Retinal pigment epithelial cell (primary cell): ENCODE measurements around the gene SLC26A3.

ENCODE experiments used
- DNase-seq: peaks from one replicate; pipeline ENCODE4 v3.0.0-alpha.2; 2010; ENCODE audit warnings: low read depth
- H3K4me3 ChIP-seq: 2 replicates; pipeline ENCODE4 v1.5.1; 2011; ENCODE audit warnings: mild to moderate bottlenecking, low read length, control low read depth, moderate library complexity
- TF ChIP-seq, protein P1 (sequence below): conservative IDR thresholded peaks from 2 replicates; pipeline ENCODE4 v1.5.1; 2011; ENCODE audit warnings: low read depth, low read length, control low read depth, inconsistent platforms

The SLC26A3 gene

DNA sequence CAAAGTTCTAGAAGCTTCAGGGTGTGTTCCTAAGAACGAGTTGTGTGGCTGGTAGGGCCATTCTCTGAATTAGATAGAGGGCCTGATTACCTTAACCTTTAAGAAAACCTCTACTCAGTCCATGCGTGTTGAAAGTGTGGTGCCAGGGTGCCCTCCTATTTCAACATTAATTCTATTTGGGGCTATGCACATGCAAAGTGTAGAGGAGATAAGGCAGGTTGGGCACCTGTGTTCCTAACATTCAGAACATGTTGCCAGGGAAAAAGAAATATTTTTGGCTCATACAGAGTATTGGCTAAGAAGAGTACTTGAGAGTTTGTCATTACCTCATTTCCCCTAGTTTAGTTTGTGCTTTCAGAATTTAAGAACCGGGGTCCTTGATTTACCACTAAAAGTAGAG lies 20.6 kb downstream of the SLC26A3 start:
- no peak overlapping the region for H3K4me3 ChIP-seq
- no peak for DNase-seq
- TF ChIP-seq, protein P1, sequence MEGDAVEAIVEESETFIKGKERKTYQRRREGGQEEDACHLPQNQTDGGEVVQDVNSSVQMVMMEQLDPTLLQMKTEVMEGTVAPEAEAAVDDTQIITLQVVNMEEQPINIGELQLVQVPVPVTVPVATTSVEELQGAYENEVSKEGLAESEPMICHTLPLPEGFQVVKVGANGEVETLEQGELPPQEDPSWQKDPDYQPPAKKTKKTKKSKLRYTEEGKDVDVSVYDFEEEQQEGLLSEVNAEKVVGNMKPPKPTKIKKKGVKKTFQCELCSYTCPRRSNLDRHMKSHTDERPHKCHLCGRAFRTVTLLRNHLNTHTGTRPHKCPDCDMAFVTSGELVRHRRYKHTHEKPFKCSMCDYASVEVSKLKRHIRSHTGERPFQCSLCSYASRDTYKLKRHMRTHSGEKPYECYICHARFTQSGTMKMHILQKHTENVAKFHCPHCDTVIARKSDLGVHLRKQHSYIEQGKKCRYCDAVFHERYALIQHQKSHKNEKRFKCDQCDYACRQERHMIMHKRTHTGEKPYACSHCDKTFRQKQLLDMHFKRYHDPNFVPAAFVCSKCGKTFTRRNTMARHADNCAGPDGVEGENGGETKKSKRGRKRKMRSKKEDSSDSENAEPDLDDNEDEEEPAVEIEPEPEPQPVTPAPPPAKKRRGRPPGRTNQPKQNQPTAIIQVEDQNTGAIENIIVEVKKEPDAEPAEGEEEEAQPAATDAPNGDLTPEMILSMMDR: no peak

DNA sequence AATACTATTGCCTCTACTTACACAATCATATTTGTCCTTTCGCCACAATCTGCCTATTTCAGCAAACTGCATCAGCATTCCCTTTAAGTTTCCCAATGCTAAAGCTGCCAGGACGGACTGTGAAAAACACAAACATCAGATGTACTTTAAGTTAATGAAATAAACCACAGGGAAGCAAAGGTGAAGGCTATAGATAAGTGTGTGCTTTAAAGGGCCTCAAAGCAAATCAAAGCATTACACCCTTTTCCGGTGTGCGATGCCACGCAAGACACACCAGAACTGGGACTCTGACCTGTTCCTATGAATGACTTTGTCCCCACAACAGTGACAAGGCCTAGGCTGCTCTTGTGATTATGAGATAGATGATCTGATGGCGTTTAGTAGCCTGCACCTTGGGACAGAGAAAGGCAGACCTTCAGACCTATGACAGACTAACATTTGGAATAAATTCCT lies 23.4 kb downstream of the SLC26A3 start:
- no peak for DNase-seq
- TF ChIP-seq, protein P1: no peak
- no peak overlapping the region for H3K4me3 ChIP-seq

DNA sequence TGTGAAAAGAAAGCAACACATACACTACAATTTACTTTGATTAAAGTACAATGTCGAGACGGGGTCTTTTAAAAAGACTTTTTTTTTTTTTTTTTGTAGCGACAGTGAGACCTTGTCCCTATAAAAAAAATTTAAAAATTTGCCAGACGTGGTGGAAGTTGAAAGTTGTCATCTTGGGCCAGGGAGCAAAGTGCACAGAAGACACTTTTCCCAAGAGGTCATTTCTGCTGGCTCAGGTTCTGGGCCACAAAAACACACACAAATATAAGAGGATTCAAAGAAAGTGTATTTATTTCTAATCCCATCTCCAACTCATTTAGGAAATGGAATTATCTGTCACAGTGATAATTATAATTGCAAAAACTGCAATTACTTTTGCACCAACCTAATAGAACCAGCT lies 24.7 kb downstream of the SLC26A3 start:
- no peak for DNase-seq
- H3K4me3 ChIP-seq: no peak overlapping the region
- TF ChIP-seq, protein P1: no peak

DNA sequence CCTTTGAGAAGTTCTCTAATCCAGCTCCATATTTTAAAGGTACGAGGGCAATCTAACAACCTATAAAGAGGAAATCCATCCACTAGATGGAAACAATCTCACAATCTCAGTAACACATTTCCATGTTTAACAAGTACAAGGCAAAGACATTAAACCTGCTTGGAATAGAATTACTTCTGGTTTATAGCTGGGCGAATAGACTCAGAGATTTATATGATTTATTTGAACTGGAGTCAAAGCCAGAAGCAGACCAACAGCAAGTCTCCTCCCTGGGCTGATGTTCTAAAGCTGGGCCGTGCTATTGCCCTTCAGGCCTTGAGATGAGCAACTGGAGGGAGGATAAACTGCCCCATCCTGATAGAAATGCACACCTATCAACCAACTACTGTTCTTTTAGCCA lies 25.3 kb downstream of the SLC26A3 start:
- TF ChIP-seq, protein P1: no peak
- DNase-seq: no peak
- H3K4me3 ChIP-seq: no peak overlapping the region

DNA sequence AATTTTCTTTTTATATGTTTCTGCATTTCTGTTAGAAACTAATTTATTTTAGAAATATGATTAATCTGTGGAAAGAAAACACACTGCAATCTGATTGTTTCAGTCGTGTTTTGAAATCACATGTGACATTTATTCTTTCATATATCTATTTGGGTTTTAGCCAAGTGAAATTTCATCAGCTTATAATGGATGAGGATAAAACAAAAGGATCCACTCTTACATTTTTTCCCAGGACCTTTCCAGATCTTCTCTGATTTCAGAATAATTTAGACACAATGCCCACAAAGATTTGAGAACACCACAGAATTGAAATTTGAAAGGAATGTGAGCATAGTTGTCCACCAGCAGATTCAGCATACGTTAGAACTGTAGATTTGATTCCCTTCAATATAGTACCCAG lies 30.0 kb downstream of the SLC26A3 start:
- no peak for DNase-seq
- TF ChIP-seq, protein P1: no peak

DNA sequence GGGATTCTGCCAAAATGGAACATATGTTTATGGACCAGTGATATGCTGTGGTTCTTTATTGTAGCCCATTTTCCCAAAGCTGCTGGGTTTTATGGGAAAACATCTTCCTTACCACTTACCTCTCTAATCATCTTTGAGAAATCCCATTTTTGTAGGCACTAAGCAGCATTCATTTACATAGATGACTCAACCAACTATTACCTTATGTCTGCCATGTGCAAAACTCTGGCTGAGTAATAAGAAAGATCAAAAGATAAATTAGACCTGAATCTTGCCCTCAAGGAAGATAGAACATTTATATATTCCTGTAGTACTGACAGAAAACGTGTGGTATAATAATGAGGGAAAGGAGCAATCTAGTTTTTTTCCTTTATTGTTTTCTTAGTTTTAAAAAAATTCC lies 34.8 kb downstream of the SLC26A3 start:
- H3K4me3 ChIP-seq: no peak overlapping the region
- TF ChIP-seq, protein P1: no peak
- no peak for DNase-seq

More for the DNA sequence above, 30.0 kb downstream of the SLC26A3 start:
- no peak overlapping the region for H3K4me3 ChIP-seq

DNA sequence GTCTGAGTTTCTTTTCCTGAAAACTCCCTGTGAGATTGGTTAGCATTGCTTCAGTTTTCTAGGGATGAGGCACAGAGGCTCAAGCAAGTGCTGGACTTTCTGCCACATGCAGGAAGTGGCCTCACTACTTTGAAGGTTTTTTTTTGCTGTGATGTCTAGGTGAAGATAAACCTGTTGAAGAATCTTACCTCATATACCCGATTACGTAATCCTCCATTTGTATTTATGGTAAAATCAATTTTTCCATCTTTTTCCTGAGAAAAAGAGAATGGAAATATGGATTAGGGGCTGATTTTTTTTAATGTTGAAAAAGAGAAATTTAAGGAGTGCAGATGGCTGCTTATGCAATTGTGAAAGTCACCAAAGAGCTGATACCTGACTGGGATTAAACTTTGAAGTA lies 35.6 kb downstream of the SLC26A3 start:
- TF ChIP-seq, protein P1: no peak
- no peak overlapping the region for H3K4me3 ChIP-seq
- no peak for DNase-seq
